Erythroblast (primary cell): ENCODE measurements around the gene DALRD3.

Experiments used
- GATA1 ChIP-seq: IDR thresholded peaks from 2 replicates; pipeline ENCODE4 v1.6.1; 2011; ENCODE audit warnings: low read depth, mild to moderate bottlenecking, control low read depth, low read length, moderate library complexity
- POLR2A ChIP-seq: IDR thresholded peaks from 2 replicates; pipeline ENCODE4 v1.6.1; 2011; ENCODE audit warnings: mild to moderate bottlenecking, low read length

DNA sequence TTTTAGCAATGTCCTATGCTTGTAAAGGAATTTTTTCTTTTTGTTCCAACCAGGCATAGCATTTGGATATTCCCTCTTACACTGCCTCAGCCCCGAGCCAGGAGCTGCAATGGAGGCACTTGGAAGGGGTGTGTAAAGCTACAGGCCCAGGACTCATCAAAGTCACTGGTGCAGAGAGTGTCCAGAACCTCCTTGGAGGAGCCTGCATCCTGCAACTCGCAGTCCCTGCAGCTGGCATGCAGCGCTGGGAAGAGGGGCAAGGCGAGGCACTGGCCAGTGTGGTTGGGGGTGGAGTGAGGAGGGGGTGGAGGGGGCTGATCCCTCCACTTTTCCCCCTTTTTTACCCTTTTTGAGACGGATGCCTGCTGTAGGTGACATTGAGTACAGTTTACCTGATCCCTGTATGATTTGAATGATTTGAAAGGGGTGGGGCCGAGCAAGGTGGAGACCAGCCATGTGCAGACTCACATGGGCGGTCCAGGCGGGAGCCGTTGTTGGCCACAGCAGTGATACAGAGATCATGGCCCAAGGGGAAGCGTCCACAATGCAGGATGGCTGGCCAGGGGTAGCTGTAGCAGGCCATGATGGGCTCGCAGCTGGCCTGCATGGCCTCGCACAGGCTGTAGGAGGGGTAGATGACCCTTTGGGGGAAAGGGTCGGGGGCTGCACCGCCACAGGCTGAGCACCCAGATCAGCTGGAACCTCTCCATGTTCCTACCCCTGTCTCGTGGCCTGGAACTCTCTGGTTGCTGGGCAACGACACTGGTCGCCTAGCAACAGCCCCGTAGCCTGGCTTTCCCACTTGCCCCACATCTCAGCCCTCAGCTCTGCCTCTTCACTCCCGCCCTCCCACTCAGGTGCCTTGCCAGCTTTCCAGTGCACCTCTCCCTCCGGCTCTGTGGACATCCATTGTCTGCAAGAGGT, 20.4 kb downstream of the DALRD3 start:
- TF ChIP-seq POLR2A = no peak
- no peak for TF ChIP-seq GATA1
